Gastroesophageal sphincter (tissue), 4 donors: ENCODE measurements around the gene IL18BP. TPM values are rescaled to one million over a fixed set of nuclear protein-coding genes. Genes with fewer than 3 reads are reported as not detected.

Experiments used
- ATAC-seq: fragments of 150-250 bp; one replicate; pipeline ENCODE4 v1.9.1; 2016; ENCODE audit warnings: mild to moderate bottlenecking, moderate library complexity
- H3K27ac ChIP-seq, 4 donors: fragments of 200-600 bp; sonication (generic) in 3 of 4; 1 replicate in 3 of 4; 2 replicates in 1 of 4; pipeline ENCODE4 v1.5.1; 2016 to 2019
- H3K27me3 ChIP-seq: fragments of 200-600 bp; sonication (generic); one replicate; pipeline ENCODE4 v1.5.1; 2019
- H3K36me3 ChIP-seq, 2 donors: fragments of 200-600 bp; sonication (generic); one replicate each; pipeline ENCODE4 v1.5.1; 2019; ENCODE audit warnings: control low read depth in 1 of 2
- H3K4me1 ChIP-seq, 3 donors: fragments of 200-600 bp; sonication (generic); 1 replicate in 2 of 3; 2 replicates in 1 of 3; pipeline ENCODE4 v1.5.1; 2016 to 2019; ENCODE audit warnings: control low read depth in 2 of 3
- H3K4me3 ChIP-seq, 2 donors: fragments of 200-600 bp; sonication (generic); one replicate each; pipeline ENCODE4 v1.5.1; 2019; ENCODE audit warnings: mild to moderate bottlenecking in 1 of 2, moderate library complexity in 1 of 2
- H3K9me3 ChIP-seq, 3 donors: fragments of 200-600 bp; sonication (generic); one replicate each; pipeline ENCODE4 v1.5.1; 2017 to 2019; ENCODE audit warnings: control low read depth in 2 of 3
- EP300 ChIP-seq: sonication (generic); formaldehyde crosslinking; IDR thresholded peaks from one replicate; pipeline ENCODE4 v1.6.1; 2017; ENCODE audit warnings: antibody characterized with exemption, mild to moderate bottlenecking
- POLR2A ChIP-seq, 2 donors: fragments of 450-650 bp; IDR thresholded peaks; one replicate each; pipeline ENCODE4 v1.6.1; 2017; ENCODE audit warnings: antibody characterized with exemption in 2 of 2, mild to moderate bottlenecking in 2 of 2, moderate library complexity in 1 of 2
- POLR2AphosphoS5 ChIP-seq: sonication (generic); formaldehyde crosslinking; IDR thresholded peaks from one replicate; pipeline ENCODE4 v1.6.1; 2017; ENCODE audit warnings: antibody characterized with exemption
- WGBS, 2 donors: methylation state at CpG; one replicate each; pipeline ENCODE4 v1.1.5; 2018; ENCODE audit warnings: low coverage in 1 of 2; 5-methylcytosine and 5-hydroxymethylcytosine counted together
- total RNA-seq, 4 donors: library from RNA; depleted of rRNA; stranded (reverse); fragments of >200 nt; gene quantifications; one replicate each; pipeline ENCODE4 v1.1.0, GENCODE V29; 2016
- TF ChIP-seq, protein P1 (sequence below), 4 experiments: fragments of 200-600 bp in 2 of 4; fragments of 450-650 bp in 2 of 4; sonication (generic) in 1 of 4; IDR thresholded peaks; one replicate each; pipeline ENCODE4 v1.5.1; 2017 to 2019; ENCODE audit warnings: antibody characterized with exemption in 4 of 4, mild to moderate bottlenecking in 2 of 4, moderate library complexity in 2 of 4

IL18BP gene
- total RNA-seq, 4 donors from 2014 or later: 2.5 to 8.9 (median 6.7) TPM

DNA sequence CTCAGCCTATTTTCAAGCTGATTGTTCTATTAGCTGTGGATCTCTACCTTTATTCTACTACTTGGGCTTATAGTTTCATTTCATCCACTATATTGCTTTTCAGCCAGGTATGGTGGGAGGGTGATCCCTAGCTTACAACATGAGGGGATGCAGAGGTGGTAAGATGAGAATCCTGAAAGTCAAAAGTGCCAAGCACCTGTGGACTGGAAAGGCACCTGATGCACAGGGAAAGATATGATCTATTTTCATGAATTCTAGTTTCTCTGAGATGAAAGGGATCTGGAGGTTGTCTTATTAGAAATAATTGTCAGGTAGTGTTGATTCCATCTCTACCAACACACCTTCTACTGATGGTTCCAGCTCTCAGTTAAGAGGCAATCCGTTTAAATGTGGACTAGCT, 21.6 kb upstream of the IL18BP start:
- peaks cover 0 to 26% (median 3%) of the 10 kb centered on the region in 3 donors for H3K4me1 ChIP-seq
- H3K4me3 ChIP-seq: no peak overlapping the region
- TF ChIP-seq EP300 (no peak), POLR2A (IDR thresholded peaks at IDR 0.05) (no peak), POLR2AphosphoS5 (no peak)
- TF ChIP-seq, protein P1, sequence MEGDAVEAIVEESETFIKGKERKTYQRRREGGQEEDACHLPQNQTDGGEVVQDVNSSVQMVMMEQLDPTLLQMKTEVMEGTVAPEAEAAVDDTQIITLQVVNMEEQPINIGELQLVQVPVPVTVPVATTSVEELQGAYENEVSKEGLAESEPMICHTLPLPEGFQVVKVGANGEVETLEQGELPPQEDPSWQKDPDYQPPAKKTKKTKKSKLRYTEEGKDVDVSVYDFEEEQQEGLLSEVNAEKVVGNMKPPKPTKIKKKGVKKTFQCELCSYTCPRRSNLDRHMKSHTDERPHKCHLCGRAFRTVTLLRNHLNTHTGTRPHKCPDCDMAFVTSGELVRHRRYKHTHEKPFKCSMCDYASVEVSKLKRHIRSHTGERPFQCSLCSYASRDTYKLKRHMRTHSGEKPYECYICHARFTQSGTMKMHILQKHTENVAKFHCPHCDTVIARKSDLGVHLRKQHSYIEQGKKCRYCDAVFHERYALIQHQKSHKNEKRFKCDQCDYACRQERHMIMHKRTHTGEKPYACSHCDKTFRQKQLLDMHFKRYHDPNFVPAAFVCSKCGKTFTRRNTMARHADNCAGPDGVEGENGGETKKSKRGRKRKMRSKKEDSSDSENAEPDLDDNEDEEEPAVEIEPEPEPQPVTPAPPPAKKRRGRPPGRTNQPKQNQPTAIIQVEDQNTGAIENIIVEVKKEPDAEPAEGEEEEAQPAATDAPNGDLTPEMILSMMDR (IDR thresholded peaks at IDR 0.05): no peak
- no peak for ATAC-seq
- H3K27me3 ChIP-seq: no peaks in the 10 kb centered on the region
- no peak overlapping the region for H3K27ac ChIP-seq
- 50 to 64% methylated on average over 1 of the region's 1 CpG for WGBS, 2 donors
- H3K9me3 ChIP-seq: no peaks in the 10 kb centered on the region
- H3K36me3 ChIP-seq: peaks cover 0 to 8% of the 10 kb centered on the region in 2 donors

GRCh38 chr11:71977743-71978418, 20.8 kb upstream of the IL18BP start:
- Histone ChIP-seq H3K27ac (no peak overlapping the region), H3K4me1 (peaks cover 0 to 24% (median 3%) of the 10 kb centered on the region in 3 donors), H3K27me3 (no peaks in the 10 kb centered on the region), H3K4me3 (no peak overlapping the region), H3K36me3 (peaks cover 0 to 8% of the 10 kb centered on the region in 2 donors), H3K9me3 (no peaks in the 10 kb centered on the region)
- 37 to 43% methylated on average over 5 to 7 of the region's 7 CpGs for WGBS, 2 donors
- TF ChIP-seq POLR2A (IDR thresholded peaks at IDR 0.05): no peak
- no peak for TF ChIP-seq EP300
- TF ChIP-seq, protein P1 (IDR thresholded peaks at IDR 0.05): peak; percentile 50 to 86 (median 76)
- peak; percentile 17 for TF ChIP-seq POLR2AphosphoS5
- ATAC-seq: peak; percentile 41

DNA sequence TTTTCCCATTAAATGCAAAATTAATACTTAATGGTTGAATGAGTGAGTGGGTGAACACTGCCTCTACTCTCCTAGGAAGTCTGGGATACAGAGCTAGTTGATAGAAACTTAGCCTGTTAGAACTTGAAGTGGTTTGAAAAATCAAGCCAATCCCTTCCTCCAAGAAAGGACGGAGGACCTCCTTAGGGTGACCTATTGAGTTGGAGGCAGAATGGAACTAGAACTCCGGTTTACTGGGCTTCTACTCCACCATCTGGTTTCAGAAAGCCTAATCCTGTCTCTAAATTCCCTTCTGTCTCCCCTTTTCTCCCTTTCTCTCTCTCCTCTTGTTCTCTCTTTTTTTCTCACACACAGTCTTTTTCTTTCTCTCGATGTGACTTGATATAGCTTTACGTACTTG, 19.6 kb upstream of the IL18BP start:
- no peaks in the 10 kb centered on the region for H3K9me3 ChIP-seq
- H3K27ac ChIP-seq: peak overlapping the region in 1 of 4 donors; percentile 51
- H3K36me3 ChIP-seq: peaks cover 0 to 19% of the 10 kb centered on the region in 2 donors
- no peak for ATAC-seq
- 86 to 95% methylated on average over 3 to 4 of the region's 4 CpGs for WGBS, 2 donors
- H3K27me3 ChIP-seq: no peaks in the 10 kb centered on the region
- TF ChIP-seq POLR2A (IDR thresholded peaks at IDR 0.05) (no peak), POLR2AphosphoS5 (no peak), EP300 (no peak)
- TF ChIP-seq, protein P1 (IDR thresholded peaks at IDR 0.05): no peak
- H3K4me3 ChIP-seq: no peak overlapping the region
- H3K4me1 ChIP-seq: peaks cover 0 to 24% (median 3%) of the 10 kb centered on the region in 3 donors

GRCh38 chr11:71979602-71980001, 19.1 kb upstream of the IL18BP start:
- peaks cover 0 to 24% (median 3%) of the 10 kb centered on the region in 3 donors for H3K4me1 ChIP-seq
- WGBS, 2 donors: 69 to 71% methylated on average over 3 of the region's 3 CpGs
- H3K36me3 ChIP-seq: peaks cover 0 to 23% of the 10 kb centered on the region in 2 donors
- H3K4me3 ChIP-seq: no peak overlapping the region
- H3K27me3 ChIP-seq: no peaks in the 10 kb centered on the region
- TF ChIP-seq POLR2AphosphoS5: no peak
- TF ChIP-seq, protein P1 (IDR thresholded peaks at IDR 0.05): no peak
- TF ChIP-seq POLR2A (IDR thresholded peaks at IDR 0.05): no peak
- TF ChIP-seq EP300: no peak
- no peaks in the 10 kb centered on the region for H3K9me3 ChIP-seq
- no peak for ATAC-seq
- peak overlapping the region in 2 of 4 donors; percentile 5 to 51 for H3K27ac ChIP-seq

DNA sequence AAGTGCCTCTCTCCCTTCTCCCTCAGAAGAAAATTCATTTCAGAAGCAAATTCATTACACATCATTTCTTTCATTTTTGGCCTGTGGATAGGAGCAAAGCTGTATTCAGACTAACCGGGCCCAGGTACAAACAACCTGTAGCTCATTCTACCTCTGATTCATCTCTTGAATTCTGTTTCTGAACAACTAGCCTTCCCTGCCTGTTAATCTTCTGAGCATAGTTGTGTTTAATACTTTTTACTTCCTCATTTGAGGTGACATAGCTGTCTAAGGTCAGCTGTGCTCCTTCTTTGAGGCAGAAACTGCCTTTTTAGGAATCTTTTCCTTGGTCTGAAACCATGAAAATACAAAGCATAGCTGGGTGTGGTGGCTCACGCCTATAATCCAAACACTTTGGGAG, 12.6 kb upstream of the IL18BP start:
- Histone ChIP-seq H3K36me3 (peaks cover 3 to 30% of the 10 kb centered on the region in 2 donors), H3K4me3 (no peak overlapping the region), H3K27ac (peak overlapping the region in 1 of 4 donors; percentile 6), H3K27me3 (no peaks in the 10 kb centered on the region), H3K4me1 (peaks cover 15 to 26% (median 17%) of the 10 kb centered on the region in 3 donors), H3K9me3 (no peaks in the 10 kb centered on the region)
- TF ChIP-seq, protein P1 (IDR thresholded peaks at IDR 0.05): no peak
- TF ChIP-seq POLR2AphosphoS5 (no peak), EP300 (no peak), POLR2A (IDR thresholded peaks at IDR 0.05) (no peak)
- ATAC-seq: no peak
- WGBS, 2 donors: 65% methylated on average over 2 of the region's 2 CpGs; no CpG with 5 or more reads in 1 of the 2 donors
